ENCODE results near the gene FAM136A. TPM values are rescaled to one million over a fixed set of nuclear protein-coding genes. Genes with fewer than 3 reads are reported as not detected.

The FAM136A gene
- polyA plus RNA-seq, 1 of the 3 experiments (the other 2 are of a cell fraction) = 43.3 TPM

DNA sequence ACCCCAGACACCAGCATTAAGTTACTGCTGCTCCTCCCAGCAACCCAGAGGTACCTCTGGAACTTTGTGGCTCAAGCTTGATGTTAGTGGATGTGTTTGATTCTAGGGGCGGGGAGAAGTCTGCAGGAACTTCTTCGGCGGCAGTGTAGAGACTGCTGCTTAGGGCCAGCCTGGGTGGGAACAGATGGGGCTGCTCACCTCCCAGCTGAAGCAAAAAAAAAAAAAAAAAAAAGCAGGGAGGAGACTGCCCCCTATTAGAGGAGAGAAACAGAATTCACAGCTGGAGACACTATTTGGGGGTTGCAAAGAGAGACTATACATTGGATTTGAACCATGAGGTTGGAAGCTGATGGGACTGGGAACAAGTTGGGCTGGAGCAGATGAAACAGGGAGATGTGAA, 28.6 kb upstream of the FAM136A start:
- Histone ChIP-seq H3K9me2 (no peaks in the 10 kb centered on the region), H3K27ac (ENCODE audit: low read depth in 2 of 2, low read length in 1 of 2) (no peak overlapping the region), H3K79me2 (ENCODE audit: insufficient read depth) (no peaks in the 10 kb centered on the region), H2AFZ (ENCODE audit: low read depth) (no peak overlapping the region), H3K4me3 (ENCODE audit: low read depth in 2 of 2, low read length in 1 of 2) (no peak overlapping the region), H3K36me3 (replicated peaks in 1 of 2; ENCODE audit: control insufficient read depth in 1 of 2, insufficient read depth in 2 of 2, low read length in 1 of 2) (no peaks in the 10 kb centered on the region), H3F3A (replicated peaks; ENCODE audit: insufficient read depth) (no peaks in the 10 kb centered on the region), H3K9ac (no peak overlapping the region), H3K4me1 (ENCODE audit: control insufficient read depth in 1 of 2, insufficient read depth in 2 of 2, low read depth in 1 of 2, low read length in 1 of 2) (no peaks in the 10 kb centered on the region), H3K4me2 (no peak overlapping the region), H3K9me3 (no peaks in the 10 kb centered on the region), H3K27me3 (ENCODE audit: insufficient read depth) (no peaks in the 10 kb centered on the region; the same call in 1 of the 2 replicates), H4K20me1 (ENCODE audit: insufficient read depth) (no peaks in the 10 kb centered on the region)
- CTCF ChIA-PET = interaction anchor here (0.9 to 5.1 kb wide), 3 partner anchors 11 to 315 kb away, joined by 3 to 45 read pairs (median 17); no protein-coding TSS in a partner anchor
- DNase-seq = no peak
- POLR2A ChIA-PET = no interaction called here
- TF ChIP-seq RFX5 (IDR thresholded peaks at IDR 0.05; ENCODE audit: low read length) = no peak
- TF ChIP-seq EZH2phosphoT487 (IDR thresholded peaks at IDR 0.05; ENCODE audit: borderline replicate concordance, low read depth) = no peak
- TF ChIP-seq TCF12 (IDR thresholded peaks at IDR 0.05) = no peak
- 55% methylated on average over 3 of the region's 3 CpGs for WGBS (ENCODE audit: low lambda C conversion rate)

GRCh38 chr2:70328921-70329561, 27.2 kb upstream of the FAM136A start:
- no peaks in the 10 kb centered on the region for H3K79me2 ChIP-seq (ENCODE audit: insufficient read depth)
- 55% methylated on average over 6 of the region's 6 CpGs for WGBS (ENCODE audit: low lambda C conversion rate)
- H3K9me2 ChIP-seq = no peaks in the 10 kb centered on the region
- no peak overlapping the region for H3K9ac ChIP-seq
- no peak for TF ChIP-seq EZH2phosphoT487 (IDR thresholded peaks at IDR 0.05; ENCODE audit: borderline replicate concordance, low read depth)
- no peak for TF ChIP-seq NRF1 (IDR thresholded peaks at IDR 0.05; ENCODE audit: low read depth, low read length)
- TF ChIP-seq USF2 (IDR thresholded peaks at IDR 0.05; ENCODE audit: borderline replicate concordance, low read depth, low read length) = no peak
- no peak for TF ChIP-seq ZBTB33 (IDR thresholded peaks at IDR 0.05; ENCODE audit: borderline replicate concordance, low read depth)
- TF ChIP-seq SIN3A (IDR thresholded peaks at IDR 0.05; ENCODE audit: borderline replicate concordance, low read depth, low read length) = no peak
- TF ChIP-seq ELF1 (IDR thresholded peaks at IDR 0.05) = no peak
- no peak for TF ChIP-seq EP300 (IDR thresholded peaks at IDR 0.05; ENCODE audit: borderline replicate concordance in 1 of 2, low read depth in 1 of 2, low read length in 1 of 2)
- TF ChIP-seq RAD21 (IDR thresholded peaks at IDR 0.05; ENCODE audit: low read length) = no peak
- no peak for TF ChIP-seq MEF2A (IDR thresholded peaks at IDR 0.05; ENCODE audit: borderline replicate concordance, low read depth)
- no peaks in the 10 kb centered on the region for H4K20me1 ChIP-seq (ENCODE audit: insufficient read depth)
- H3K27ac ChIP-seq (ENCODE audit: low read depth in 2 of 2, low read length in 1 of 2) = no peak overlapping the region
- ChIA-PET POLR2A (no interaction called here), CTCF (interaction anchor here (1.1 to 5.1 kb wide), 5 partner anchors 12 to 318 kb away, joined by 3 to 45 read pairs (median 4); no protein-coding TSS in a partner anchor)
- no peaks in the 10 kb centered on the region for H3F3A ChIP-seq (replicated peaks; ENCODE audit: insufficient read depth)
- no peak overlapping the region for H3K4me3 ChIP-seq (ENCODE audit: low read depth in 2 of 2, low read length in 1 of 2)
- no peak overlapping the region for H2AFZ ChIP-seq (ENCODE audit: low read depth)
- H3K9me3 ChIP-seq = no peaks in the 10 kb centered on the region
- no peaks in the 10 kb centered on the region; the same call in 1 of the 2 replicates for H3K27me3 ChIP-seq (ENCODE audit: insufficient read depth)
- no peak overlapping the region for H3K4me2 ChIP-seq
- H3K4me1 ChIP-seq (ENCODE audit: control insufficient read depth in 1 of 2, insufficient read depth in 2 of 2, low read depth in 1 of 2, low read length in 1 of 2) = no peaks in the 10 kb centered on the region
- DNase-seq = no peak
- H3K36me3 ChIP-seq (replicated peaks in 1 of 2; ENCODE audit: control insufficient read depth in 1 of 2, insufficient read depth in 2 of 2, low read length in 1 of 2) = no peaks in the 10 kb centered on the region

All from SK-N-SH (cell line).